GM12875 (cell line): Measurements from ENCODE around the gene CACNG3.

ENCODE experiments used
- H3K4me3 ChIP-seq: one replicate; pipeline ENCODE4 v1.5.1; 2011; ENCODE audit warnings: low read depth, low read length, control low read depth
- TF ChIP-seq, protein P1 (sequence below): IDR thresholded peaks from 2 replicates; pipeline ENCODE4 v1.5.1; 2011; ENCODE audit warnings: low read depth, mild to moderate bottlenecking, control low read depth, inconsistent platforms, low read length, moderate library complexity, borderline replicate concordance; ENCODE audit not compliant: insufficient read depth

Gene CACNG3

DNA sequence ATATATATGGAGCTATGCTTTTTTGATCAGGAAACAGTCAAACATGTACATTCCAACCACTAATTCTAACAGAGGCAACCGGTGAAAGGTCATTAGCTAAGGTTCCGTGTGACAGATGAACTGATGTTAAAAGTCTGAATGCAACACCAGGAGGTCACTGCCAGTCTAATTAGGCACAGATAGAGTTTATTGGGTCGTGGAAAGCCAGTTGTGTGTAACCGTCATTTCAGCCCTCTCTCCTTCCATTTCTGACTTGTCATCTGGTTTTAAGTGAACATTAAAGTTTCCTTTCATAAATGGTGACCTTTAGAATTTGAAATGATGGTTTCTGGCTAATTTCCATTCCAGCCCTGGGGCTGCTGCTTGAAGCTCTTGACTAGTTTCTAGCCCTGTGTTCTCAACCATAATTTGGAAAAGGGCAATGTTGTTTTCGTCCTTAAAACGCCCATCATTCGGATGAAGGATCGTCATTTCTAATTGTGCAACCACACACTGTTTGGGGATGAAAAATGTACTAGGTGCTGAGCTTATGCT is 23.9 kb downstream of the CACNG3 start:
- H3K4me3 ChIP-seq = no peak overlapping the region
- TF ChIP-seq, protein P1, sequence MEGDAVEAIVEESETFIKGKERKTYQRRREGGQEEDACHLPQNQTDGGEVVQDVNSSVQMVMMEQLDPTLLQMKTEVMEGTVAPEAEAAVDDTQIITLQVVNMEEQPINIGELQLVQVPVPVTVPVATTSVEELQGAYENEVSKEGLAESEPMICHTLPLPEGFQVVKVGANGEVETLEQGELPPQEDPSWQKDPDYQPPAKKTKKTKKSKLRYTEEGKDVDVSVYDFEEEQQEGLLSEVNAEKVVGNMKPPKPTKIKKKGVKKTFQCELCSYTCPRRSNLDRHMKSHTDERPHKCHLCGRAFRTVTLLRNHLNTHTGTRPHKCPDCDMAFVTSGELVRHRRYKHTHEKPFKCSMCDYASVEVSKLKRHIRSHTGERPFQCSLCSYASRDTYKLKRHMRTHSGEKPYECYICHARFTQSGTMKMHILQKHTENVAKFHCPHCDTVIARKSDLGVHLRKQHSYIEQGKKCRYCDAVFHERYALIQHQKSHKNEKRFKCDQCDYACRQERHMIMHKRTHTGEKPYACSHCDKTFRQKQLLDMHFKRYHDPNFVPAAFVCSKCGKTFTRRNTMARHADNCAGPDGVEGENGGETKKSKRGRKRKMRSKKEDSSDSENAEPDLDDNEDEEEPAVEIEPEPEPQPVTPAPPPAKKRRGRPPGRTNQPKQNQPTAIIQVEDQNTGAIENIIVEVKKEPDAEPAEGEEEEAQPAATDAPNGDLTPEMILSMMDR = no peak

DNA sequence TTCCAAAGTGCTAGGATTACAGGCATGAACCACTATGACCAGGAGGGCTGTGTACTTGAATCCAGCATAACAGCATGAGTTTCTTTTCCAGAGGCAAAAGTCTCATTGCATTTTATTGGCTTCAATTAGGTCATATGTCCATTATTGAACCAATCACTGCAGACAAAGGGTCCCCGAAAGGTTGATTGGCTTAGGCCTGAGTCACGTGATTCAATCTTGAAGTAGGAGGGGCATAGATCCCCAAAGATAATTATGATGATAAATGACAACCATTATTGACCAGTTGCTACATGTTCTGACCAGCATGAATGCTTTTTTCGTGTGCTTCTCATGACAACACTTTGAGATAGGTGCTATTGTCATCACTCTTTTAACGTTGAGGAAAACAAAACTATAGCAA is 25.3 kb downstream of the CACNG3 start:
- no peak overlapping the region for H3K4me3 ChIP-seq
- TF ChIP-seq, protein P1 = no peak

DNA sequence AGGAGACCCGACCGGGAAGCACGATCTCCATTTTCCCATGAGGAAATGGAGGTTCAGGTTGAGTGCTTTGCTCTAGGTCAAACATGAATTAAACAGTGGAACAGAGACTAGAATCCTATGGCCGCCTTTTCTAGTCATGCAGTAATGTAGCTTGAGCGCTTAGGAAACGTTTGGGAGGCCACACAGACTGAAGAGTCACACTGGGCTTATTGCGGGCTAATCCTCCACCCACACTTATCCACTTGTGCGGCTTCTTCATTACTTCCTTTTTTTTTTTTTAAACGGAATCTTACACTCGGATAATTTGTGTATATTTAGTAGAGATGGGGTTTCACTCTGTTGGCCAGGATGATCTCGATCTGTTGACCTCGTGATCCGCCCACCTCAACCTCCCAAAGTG is 26.0 kb downstream of the CACNG3 start:
- TF ChIP-seq, protein P1 = no peak
- no peak overlapping the region for H3K4me3 ChIP-seq

DNA sequence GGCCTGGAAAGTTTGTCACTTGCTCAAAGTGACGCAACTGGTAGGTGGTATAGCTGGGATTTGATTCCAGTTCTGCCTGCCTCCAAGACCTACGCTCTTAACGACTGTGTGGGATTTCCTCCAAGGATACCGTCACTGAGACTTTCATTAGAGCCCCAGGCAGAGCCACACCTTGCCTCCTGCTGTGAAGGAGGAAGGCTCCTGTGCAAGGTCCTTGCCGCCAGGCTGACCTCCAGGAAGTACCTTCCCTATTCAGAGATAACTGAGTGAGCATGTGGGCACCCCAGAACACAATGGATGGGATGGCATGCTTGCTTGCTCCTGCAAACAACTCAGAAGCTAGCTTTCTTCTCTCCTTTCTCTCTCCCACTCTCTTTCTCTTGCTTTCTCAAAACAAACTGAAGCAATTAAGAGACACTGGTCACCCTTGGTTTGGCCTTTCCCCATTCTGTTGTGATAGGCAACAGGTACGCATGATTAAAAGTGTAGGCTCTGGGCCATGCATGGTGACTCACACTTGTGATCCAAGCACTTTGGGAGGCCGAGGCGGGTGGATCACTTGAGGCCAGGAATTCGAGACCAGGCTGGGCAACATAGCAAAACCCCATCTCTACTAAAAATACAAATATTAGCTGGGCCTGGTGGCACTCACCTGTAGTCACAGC is 30.7 kb downstream of the CACNG3 start:
- no peak overlapping the region for H3K4me3 ChIP-seq
- TF ChIP-seq, protein P1 = no peak

DNA sequence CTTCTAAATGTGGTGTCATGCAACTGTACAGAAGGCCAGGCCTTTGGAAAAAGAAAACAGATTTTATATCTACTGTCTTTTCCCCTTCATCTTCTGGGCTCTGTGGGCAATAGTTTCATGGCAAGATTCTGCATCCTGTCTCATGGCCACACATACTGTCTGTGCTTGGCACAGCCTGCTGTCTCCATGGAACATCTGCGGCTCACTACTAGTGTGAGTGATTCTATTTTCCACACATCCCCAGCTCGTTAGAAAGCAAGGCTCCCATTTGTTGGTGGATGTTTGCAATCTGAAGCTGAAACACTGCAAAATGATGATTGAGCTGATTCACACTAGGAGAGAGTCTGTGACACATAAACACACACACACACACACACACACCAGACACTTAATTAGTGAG is 32.4 kb downstream of the CACNG3 start:
- H3K4me3 ChIP-seq = no peak overlapping the region
- TF ChIP-seq, protein P1 = no peak

DNA sequence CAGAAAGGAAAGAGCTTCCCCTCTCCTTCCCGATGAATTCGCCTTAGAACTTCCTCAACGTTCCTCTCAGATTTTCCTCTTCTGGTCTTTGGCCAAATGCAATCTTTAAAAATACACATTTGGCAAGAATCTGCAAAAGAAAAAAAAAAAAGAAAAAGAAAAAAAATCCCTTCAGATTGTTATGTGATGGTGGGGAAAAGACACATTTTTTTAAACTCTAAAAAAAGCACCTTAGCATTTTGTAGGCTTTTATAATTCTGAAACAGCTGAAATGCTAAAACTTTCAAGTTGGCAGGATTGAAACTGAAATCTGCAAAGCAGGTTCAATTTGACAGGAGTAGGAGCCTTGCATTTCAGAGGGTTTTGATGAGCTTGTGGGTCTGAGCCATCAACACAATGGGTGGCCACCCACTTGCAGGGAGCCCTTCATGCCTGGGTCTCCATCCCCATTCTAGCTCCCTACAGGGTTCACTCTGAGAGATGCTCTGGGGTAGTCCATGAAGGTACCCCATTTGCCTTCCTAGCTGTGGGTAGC is 33.1 kb downstream of the CACNG3 start:
- no peak overlapping the region for H3K4me3 ChIP-seq
- TF ChIP-seq, protein P1 = no peak

DNA sequence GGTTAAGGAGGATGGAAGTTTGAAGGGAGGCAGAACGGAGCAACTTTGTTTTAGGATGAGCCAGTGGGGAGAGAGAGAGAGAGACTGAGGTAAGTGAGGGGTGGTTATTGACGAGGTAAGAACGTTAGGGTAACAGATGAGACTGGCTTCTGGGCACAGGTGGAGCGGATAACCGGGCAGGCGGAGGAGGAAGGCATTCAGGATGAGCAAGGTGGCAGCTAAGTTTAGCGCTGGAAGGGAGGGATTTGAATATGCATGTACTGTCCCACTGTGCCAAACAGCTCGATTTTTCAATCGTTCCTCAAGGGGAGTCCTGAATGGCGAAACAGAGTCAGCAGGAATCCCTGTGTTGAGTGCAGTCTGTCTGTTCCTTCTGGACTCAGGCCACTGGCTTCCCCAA is 35.8 kb downstream of the CACNG3 start:
- no peak overlapping the region for H3K4me3 ChIP-seq
- TF ChIP-seq, protein P1 = no peak
